ENCODE data around the gene TNFAIP2. TPM values are rescaled to one million over a fixed set of nuclear protein-coding genes. Genes with fewer than 3 reads are reported as not detected.
"Not testable (repeated sequence)": the region's sequence is repeated elsewhere in the genome, so short reads cannot be mapped to it uniquely, and the experiment has no call there.

The TNFAIP2 gene
- total RNA-seq, 2 experiments from 2014 or later = 0.12 to 0.60 TPM

DNA sequence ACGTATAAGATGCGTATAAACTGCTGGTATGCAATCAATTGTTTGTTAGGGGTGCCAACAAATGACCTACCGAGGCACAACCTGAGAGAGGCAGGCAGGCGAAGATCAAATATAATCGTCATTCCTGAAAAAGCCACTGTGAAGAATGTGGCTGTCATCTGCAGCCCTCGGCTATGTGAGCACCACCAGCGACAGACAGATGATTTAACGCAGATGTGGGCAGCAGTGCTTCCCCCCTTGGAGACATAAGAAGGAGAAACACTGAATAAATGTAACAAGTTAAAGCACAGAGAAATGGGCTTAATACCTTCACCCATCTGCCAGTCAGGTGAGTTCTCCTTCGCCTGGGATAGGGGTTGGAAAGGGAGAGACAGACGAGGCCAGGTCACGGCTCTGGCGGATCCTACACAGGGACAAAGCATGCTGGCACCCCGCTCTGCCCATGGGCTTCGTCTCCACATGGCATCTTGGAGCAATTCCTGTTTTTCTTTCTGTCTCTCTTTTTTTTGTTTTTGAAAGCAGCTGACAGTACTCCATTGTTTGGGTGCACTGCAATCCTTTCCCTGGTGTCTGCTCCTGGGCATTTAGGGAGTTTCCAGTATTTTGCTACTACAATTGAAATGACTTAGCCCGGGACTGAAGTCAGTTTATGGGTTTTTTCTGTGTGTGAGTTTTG is 28.1 kb downstream of the TNFAIP2 start:
- H3K9me3 Mint-ChIP-seq = no peaks in the 10 kb centered on the region
- H3K4me1 Mint-ChIP-seq (ENCODE audit: low read depth) = no peaks in the 10 kb centered on the region
- no peak overlapping the region for H3K4me3 Mint-ChIP-seq
- intact Hi-C loops (cut with micrococcal nuclease) = no loop called here
- H3K27ac Mint-ChIP-seq = no peak overlapping the region
- CTCF ChIA-PET = no interaction called here
- no peaks in the 10 kb centered on the region for H3K36me3 Mint-ChIP-seq (ENCODE audit: low read depth)
- no peak for DNase-seq
- H3K27me3 Mint-ChIP-seq (ENCODE audit: low read depth) = no peaks in the 10 kb centered on the region

DNA sequence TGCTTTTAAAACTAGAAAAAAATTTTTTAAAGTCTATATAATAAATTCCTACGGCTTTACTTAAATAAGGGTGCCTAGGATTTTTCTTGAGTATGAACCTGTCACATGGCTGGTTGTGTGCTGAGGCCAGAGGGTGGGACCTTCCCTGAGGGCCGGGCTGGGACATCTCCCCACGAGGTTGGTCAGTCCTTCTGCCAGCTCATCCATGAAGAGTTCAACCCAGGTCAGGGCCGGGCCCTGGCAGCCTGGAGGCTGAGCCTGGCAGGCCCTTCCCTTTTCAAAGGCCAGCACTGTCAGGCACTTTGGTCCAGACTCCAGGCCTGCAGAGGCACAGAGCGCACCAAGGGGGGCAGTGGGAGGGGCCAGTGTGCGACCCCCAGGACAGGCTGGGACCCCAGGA is 31.7 kb downstream of the TNFAIP2 start:
- no peaks in the 10 kb centered on the region for H3K9me3 Mint-ChIP-seq
- no peaks in the 10 kb centered on the region for H3K36me3 Mint-ChIP-seq (ENCODE audit: low read depth)
- no peaks in the 10 kb centered on the region for H3K27me3 Mint-ChIP-seq (ENCODE audit: low read depth)
- CTCF ChIA-PET = no interaction called here
- H3K27ac Mint-ChIP-seq = no peak overlapping the region
- intact Hi-C loops (cut with micrococcal nuclease) = no loop called here
- no peak overlapping the region for H3K4me3 Mint-ChIP-seq
- DNase-seq = no peak
- no peaks in the 10 kb centered on the region for H3K4me1 Mint-ChIP-seq (ENCODE audit: low read depth)

DNA sequence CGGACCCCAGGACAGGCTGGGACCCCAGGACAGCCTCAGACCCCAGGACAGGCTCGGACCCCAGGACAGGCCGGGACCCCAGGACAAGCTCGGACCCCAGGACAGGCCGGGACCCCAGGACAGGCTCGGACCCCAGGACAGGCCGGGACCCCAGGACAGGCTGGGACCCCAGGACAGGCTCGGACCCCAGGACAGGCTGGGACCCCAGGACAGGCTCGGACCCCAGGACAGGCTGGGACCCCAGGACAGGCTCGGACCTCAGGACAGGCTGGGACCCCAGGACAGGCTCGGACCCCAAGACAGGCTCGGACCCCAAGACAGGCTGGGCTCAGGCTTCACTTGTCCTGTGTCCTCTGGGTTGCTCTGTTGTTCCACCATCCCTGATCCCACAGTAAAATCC is 32.2 kb downstream of the TNFAIP2 start:
- intact Hi-C loops (cut with micrococcal nuclease); H3K4me1 Mint-ChIP-seq (ENCODE audit: low read depth); H3K27ac Mint-ChIP-seq; CTCF ChIA-PET; H3K4me3 Mint-ChIP-seq; H3K27me3 Mint-ChIP-seq (ENCODE audit: low read depth); H3K9me3 Mint-ChIP-seq; DNase-seq; H3K36me3 Mint-ChIP-seq (ENCODE audit: low read depth): not testable (repeated sequence)

DNA sequence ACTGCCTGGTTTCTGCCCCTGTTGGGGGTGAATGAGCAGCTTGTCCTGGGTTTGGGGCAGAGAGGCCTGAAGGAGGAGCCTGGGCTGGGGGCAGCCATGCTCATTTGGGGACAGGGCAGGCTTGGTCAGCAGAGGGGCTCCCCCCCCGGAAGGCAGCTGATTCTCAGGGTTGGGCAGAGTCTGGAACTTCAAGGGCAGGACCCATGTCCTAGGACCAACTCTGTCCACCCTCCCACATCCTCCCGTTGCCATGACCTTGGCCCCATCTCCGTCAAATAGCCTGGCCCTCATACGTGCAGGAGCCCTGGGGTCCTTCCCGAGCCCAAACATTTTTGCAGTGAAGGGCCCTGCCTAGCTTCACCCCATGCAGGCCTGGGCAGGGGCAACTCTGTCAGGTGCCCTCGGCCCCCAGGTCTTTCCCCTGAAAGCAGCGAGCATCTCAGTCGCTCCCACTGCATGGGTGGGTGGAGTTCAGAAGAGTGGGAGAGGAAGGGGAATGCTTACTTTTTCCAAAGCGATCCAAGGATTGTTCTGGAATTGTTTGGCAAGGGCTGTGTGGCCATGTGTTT is 32.6 kb downstream of the TNFAIP2 start:
- intact Hi-C loops (cut with micrococcal nuclease) = no loop called here
- Mint-ChIP-seq H3K27ac (no peak overlapping the region), H3K9me3 (no peaks in the 10 kb centered on the region), H3K36me3 (ENCODE audit: low read depth) (no peaks in the 10 kb centered on the region), H3K4me3 (no peak overlapping the region), H3K27me3 (ENCODE audit: low read depth) (no peaks in the 10 kb centered on the region), H3K4me1 (ENCODE audit: low read depth) (peaks cover 2% of the 10 kb centered on the region)
- CTCF ChIA-PET = no interaction called here
- DNase-seq = no peak

DNA sequence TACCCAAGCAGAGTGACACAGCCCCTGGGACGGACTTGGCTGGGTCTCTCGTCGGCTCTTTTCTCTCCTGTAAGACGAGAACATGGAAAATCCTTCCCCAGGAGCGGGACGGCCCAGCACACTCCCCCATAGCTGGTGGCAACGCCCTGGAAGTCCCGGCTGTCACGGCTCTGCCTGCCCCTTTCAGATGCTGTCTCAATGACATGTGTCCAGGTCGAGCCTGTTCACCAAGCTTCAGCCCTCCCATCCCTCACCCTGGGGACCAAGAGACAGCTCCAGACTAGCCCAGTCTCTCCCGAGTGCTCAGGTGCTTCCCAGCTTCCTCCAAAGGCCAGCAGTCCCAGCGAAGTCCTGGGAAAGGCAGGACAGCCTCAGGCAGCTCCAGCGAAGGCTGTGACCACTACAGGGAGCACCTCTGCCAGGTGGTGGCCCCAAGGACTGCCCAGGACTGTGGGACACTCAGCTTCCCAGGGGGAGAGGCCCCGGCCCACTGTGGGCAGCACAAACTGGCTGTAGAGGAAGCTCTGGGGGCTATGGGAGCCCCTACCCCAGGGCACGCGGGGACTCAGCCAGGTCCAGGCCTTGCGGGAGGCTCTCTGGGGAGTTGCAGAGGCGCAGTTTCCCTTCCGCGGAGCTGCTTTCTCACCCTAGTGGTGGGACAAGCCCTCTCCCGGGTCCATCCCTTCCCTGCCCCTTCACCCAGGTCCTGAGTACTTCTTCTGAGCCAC is 33.6 kb downstream of the TNFAIP2 start:
- CTCF ChIA-PET = interaction anchor here (0.6 to 0.9 kb wide), 2 partner anchors 26 to 52 kb away, joined by 3 read pairs; no protein-coding TSS in a partner anchor
- Mint-ChIP-seq H3K4me3 (no peak overlapping the region), H3K4me1 (ENCODE audit: low read depth) (peaks cover 4% of the 10 kb centered on the region), H3K27me3 (ENCODE audit: low read depth) (no peaks in the 10 kb centered on the region), H3K27ac (no peak overlapping the region), H3K9me3 (no peaks in the 10 kb centered on the region), H3K36me3 (ENCODE audit: low read depth) (no peaks in the 10 kb centered on the region)
- no peak for DNase-seq
- intact Hi-C loops (cut with micrococcal nuclease) = no loop called here

DNA sequence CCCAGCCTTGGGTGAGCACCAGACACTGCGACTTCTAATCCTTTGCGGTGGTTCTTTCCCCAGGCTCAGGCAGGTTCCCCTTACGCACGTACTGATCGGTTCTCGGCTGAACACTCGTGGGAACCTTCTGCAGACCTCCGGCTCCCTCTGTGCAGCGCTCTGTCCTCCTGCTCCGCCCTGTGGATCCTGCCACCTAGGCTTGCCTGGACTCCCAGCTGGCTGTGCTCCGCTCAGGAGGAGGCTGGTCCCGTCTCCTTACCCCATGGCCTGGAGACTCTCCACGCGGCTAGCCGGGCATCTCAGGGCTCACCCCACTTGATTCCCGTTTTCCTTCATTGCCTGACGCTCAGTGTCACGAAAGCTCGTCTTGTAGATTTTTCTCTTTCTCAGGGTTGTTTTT is 34.7 kb downstream of the TNFAIP2 start:
- H3K36me3 Mint-ChIP-seq (ENCODE audit: low read depth) = no peaks in the 10 kb centered on the region

DNA sequence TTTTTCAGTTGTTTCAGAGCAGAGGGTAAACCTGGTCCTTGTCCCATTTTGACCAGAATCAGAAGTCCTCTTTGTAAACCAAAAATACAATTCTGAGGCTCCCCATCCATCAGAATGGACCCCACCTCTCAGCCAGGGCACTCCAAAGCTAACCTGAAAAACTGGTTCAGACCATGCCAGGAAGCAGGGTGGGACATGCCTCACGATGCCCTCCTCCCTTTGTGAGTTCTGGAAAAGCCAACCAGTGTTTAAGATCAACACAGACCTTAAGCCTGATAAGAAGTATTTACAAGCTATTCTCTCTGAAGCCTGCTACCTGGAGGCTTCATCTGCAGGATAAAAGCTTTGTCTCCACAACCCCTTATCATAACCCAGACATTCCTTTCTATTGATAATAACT is 35.4 kb downstream of the TNFAIP2 start:
- Mint-ChIP-seq H3K4me3 (no peak overlapping the region), H3K36me3 (ENCODE audit: low read depth) (no peaks in the 10 kb centered on the region), H3K9me3 (no peaks in the 10 kb centered on the region), H3K4me1 (ENCODE audit: low read depth) (peaks cover 4% of the 10 kb centered on the region), H3K27me3 (ENCODE audit: low read depth) (no peaks in the 10 kb centered on the region), H3K27ac (no peak overlapping the region)
- intact Hi-C loops (cut with micrococcal nuclease) = no loop called here
- DNase-seq = no peak
- CTCF ChIA-PET = no interaction called here

More for the DNA sequence above, 34.7 kb downstream of the TNFAIP2 start:
- H3K4me1 Mint-ChIP-seq (ENCODE audit: low read depth) = peaks cover 4% of the 10 kb centered on the region
- H3K4me3 Mint-ChIP-seq = no peak overlapping the region
- H3K27me3 Mint-ChIP-seq (ENCODE audit: low read depth) = no peaks in the 10 kb centered on the region
- no peaks in the 10 kb centered on the region for H3K9me3 Mint-ChIP-seq
- CTCF ChIA-PET = no interaction called here
- no peak overlapping the region for H3K27ac Mint-ChIP-seq
- intact Hi-C loops (cut with micrococcal nuclease) = no loop called here
- no peak for DNase-seq

DNA sequence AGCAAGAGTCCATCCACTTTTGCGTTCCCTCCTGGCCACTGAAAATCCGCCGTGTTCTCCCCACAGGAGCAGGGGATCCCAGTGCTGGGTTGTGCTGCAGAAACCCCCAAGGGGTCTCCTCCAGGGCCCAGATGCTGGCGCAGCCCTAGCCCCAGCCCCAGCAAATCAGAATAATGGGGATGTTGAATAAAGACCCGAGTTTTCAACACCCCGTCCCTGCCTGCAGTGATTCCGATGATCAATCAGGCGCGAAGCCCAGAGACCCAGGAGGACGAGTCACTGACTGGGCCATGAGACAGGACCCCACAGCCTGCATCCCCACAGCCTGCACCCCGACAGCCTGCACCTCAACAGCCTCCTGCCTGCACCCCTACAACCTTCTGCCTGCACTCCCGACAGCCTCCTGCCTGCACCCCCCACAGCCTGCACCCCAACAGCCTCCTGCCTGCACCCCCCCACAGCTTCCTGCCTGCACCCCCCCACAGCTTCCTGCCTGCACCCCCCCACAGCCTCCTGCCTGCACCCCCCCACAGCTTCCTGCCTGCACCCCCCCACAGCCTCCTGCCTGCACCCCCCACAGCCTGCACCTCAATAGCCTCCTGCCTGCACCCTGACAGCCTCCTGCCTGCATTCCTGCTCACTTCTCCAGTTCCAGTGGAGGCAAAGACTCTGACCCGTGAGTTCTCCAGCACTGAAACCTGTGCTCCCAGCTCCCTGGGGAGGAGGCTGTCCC is 37.2 kb downstream of the TNFAIP2 start:
- Mint-ChIP-seq H3K4me3 (no peak overlapping the region), H3K9me3 (no peaks in the 10 kb centered on the region), H3K27me3 (ENCODE audit: low read depth) (no peaks in the 10 kb centered on the region), H3K36me3 (ENCODE audit: low read depth) (no peaks in the 10 kb centered on the region), H3K4me1 (ENCODE audit: low read depth) (peaks cover 4% of the 10 kb centered on the region), H3K27ac (no peak overlapping the region)
- intact Hi-C loops (cut with micrococcal nuclease) = no loop called here
- CTCF ChIA-PET = no interaction called here
- DNase-seq = no peak

DNA sequence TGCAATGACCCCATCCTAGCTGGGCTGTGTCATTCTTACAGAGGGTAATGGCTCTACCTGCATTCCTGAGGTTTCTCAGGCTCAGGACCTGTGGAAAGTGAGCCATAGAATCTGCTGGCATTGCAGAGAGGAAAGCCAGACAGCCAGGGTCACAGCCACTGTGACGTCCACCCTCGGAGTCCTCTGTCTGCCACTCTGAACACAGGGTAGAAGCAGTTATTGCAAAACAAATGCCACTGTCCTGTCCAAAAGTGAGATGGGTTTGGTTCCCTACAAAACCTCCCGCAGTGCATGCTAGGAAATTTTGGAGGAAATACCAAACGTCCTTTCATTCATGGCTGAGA is 37.8 kb downstream of the TNFAIP2 start:
- H3K4me1 Mint-ChIP-seq (ENCODE audit: low read depth) = peaks cover 4% of the 10 kb centered on the region
- H3K9me3 Mint-ChIP-seq = no peaks in the 10 kb centered on the region
- DNase-seq = no peak
- H3K4me3 Mint-ChIP-seq = no peak overlapping the region
- no peaks in the 10 kb centered on the region for H3K27me3 Mint-ChIP-seq (ENCODE audit: low read depth)
- H3K36me3 Mint-ChIP-seq (ENCODE audit: low read depth) = no peaks in the 10 kb centered on the region
- intact Hi-C loops (cut with micrococcal nuclease) = no loop called here
- CTCF ChIA-PET = interaction anchor here (0.8 kb wide), 1 partner anchor 56 kb away, joined by 3 read pairs; no protein-coding TSS in a partner anchor
- H3K27ac Mint-ChIP-seq = no peak overlapping the region

DNA sequence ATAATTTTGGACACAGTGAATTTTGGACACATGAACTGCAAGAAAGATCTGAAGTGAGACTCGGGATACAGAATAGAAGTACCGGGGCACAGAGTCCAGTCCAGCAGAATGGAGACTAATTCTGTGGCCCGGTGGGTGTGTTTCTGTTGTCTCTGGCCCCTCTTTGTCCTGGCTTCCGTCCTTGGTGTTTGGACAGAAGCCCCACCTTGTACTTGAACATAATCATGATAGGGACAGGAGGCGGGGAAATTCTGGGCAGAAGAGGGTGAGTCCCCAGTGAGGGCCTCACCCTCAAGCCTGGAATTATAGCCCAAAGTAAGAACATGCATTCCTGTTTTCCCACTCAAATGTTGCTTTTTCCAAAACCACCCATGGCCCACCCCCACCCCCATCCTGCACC is 39.9 kb downstream of the TNFAIP2 start:
- Mint-ChIP-seq H3K27me3 (ENCODE audit: low read depth) (no peaks in the 10 kb centered on the region), H3K36me3 (ENCODE audit: low read depth) (no peaks in the 10 kb centered on the region), H3K9me3 (no peaks in the 10 kb centered on the region), H3K27ac (no peak overlapping the region), H3K4me3 (no peak overlapping the region), H3K4me1 (ENCODE audit: low read depth) (peaks cover 4% of the 10 kb centered on the region)
- intact Hi-C loops (cut with micrococcal nuclease) = no loop called here
- DNase-seq = no peak
- CTCF ChIA-PET = no interaction called here

DNA sequence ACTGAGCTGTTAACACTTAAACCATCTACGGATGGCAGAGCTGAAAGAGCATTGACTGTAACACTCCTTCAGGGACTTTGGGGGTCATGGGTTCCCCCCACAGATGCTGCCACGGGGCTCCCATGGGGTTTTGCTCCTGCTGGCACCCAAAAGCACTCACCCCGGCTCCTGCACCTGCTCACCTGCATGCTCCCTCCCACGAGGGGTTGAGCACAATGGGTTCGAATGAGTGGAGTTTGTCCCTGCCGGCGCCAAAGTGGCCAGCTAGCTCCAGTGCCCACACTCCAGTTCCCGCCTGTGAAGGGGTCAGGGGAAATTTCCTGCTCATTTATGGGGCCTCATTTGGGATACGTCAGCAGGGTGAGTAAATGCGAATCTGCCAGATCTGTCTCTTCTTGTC is 40.7 kb downstream of the TNFAIP2 start:
- CTCF ChIA-PET = no interaction called here
- Mint-ChIP-seq H3K27me3 (ENCODE audit: low read depth) (no peaks in the 10 kb centered on the region), H3K9me3 (no peaks in the 10 kb centered on the region), H3K4me1 (ENCODE audit: low read depth) (peaks cover 4% of the 10 kb centered on the region), H3K27ac (no peak overlapping the region), H3K4me3 (no peak overlapping the region), H3K36me3 (ENCODE audit: low read depth) (no peaks in the 10 kb centered on the region)
- DNase-seq = no peak
- intact Hi-C loops (cut with micrococcal nuclease) = no loop called here

DNA sequence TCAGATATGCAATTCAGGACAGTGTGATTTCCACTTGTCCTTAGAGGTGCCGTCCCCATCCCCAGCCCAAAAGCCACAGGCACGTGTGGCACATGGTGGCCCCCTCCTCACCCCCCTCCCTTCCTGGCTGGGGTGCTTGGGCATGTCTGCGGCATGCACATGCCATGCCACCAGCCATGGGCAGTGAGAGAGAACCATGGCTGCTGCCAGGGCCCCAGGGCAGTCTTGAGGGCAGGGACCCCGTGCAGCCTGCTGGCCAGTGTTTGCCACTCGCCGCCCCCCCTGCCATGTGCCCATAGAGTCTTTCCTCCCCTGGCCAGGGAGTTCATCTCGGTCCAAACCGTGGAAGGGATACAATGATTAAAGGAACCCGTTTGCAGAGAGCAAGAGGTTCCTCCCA is 41.5 kb downstream of the TNFAIP2 start:
- Mint-ChIP-seq H3K4me3 (no peak overlapping the region), H3K27ac (no peak overlapping the region), H3K9me3 (no peaks in the 10 kb centered on the region), H3K27me3 (ENCODE audit: low read depth) (no peaks in the 10 kb centered on the region), H3K4me1 (ENCODE audit: low read depth) (peaks cover 4% of the 10 kb centered on the region), H3K36me3 (ENCODE audit: low read depth) (no peaks in the 10 kb centered on the region)
- DNase-seq = no peak
- CTCF ChIA-PET = no interaction called here
- intact Hi-C loops (cut with micrococcal nuclease) = no loop called here

All from activated naive CD4-positive, alpha-beta T cell treated with anti-CD3 and anti-CD28 coated beads for 36 hours (primary cell).